Retinal pigment epithelial cell (primary cell): ENCODE measurements around the gene IQCE.

ENCODE experiments used
- DNase-seq: peaks from one replicate; pipeline ENCODE4 v3.0.0-alpha.2; 2010; ENCODE audit warnings: low read depth
- H3K4me3 ChIP-seq: 2 replicates; pipeline ENCODE4 v1.5.1; 2011; ENCODE audit warnings: mild to moderate bottlenecking, low read length, control low read depth, moderate library complexity
- CTCF ChIP-seq: conservative IDR thresholded peaks from 2 replicates; pipeline ENCODE4 v1.5.1; 2011; ENCODE audit warnings: low read depth, low read length, control low read depth, inconsistent platforms

Gene IQCE

DNA sequence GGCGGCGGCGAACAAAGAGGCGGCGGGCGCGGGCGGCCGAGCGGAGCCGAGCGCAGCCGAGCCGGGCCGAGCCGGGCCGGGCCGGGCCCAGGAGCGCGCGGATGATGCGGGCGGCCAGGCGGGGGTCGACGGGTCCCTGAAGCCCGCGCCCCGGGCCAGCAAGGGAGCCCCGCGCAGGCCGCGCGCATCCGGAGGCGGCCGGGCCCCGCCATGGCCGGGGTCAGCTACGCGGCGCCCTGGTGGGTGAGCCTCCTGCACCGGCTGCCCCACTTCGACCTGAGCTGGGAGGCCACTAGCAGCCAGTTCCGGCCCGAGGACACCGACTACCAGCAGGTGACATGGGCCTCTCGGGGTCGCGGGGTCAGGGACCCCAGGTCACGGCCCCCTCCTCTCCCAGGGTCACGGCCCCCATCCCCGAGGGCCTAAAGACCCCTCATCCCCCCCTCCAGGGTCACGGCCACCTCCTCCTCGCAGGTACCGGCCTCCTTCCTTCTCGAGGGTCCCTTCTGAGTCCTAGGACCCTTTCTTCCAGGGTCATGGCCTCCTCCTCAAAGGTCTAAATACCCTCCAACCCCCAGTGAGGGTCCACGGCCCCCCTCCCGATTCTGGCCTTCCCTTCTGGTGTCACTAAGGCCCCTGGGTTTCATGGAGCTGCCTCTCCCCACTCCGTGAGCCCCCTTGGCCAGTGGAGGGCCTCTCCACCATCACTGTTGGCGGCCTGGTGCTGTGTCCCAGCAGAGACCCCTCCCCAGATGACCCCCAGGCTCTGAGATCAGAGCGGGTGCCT, 73.4 kb downstream of the IQCE start, which contains the start of gene TTYH3:
TTYH3 (plus strand) TSS at position 41 of the 787 bp plus-strand sequence; CDS start at position 211, 170 bp downstream.
- H3K4me3 ChIP-seq = peak within 1 kb of the TSS; percentile 94
- DNase-seq = no peak
- TF ChIP-seq CTCF = no peak

- no peak for DNase-seq
- no peak for TF ChIP-seq CTCF
- peak overlapping the region; percentile 94 for H3K4me3 ChIP-seq
These were observed 74.2 kb downstream of the IQCE start for GRCh38 chr7:2632733-2633537.

- no peak for DNase-seq
- peak overlapping the region; percentile 94 for H3K4me3 ChIP-seq
- TF ChIP-seq CTCF = no peak
These were observed 74.9 kb downstream of the IQCE start for GRCh38 chr7:2633538-2634266.

GRCh38 chr7:2634267-2635145, 75.7 kb downstream of the IQCE start:
- no peak for DNase-seq
- TF ChIP-seq CTCF = no peak
- peak overlapping the region; percentile 94 for H3K4me3 ChIP-seq

GRCh38 chr7:2635148-2635668, 76.4 kb downstream of the IQCE start:
- DNase-seq = no peak
- H3K4me3 ChIP-seq = no peak overlapping the region
- TF ChIP-seq CTCF = no peak
